ENCODE results near the gene RPL15.

GRCh38 chr3:23913873-23914743 lies 2.8 kb upstream of the RPL15 start:
- no peak for TF ChIP-seq CTCF (IDR thresholded peaks at IDR 0.05; ENCODE audit: insufficient read depth, low read length)
- no peak for TF ChIP-seq REST (IDR thresholded peaks at IDR 0.05; ENCODE audit: insufficient replicate concordance, low read depth)
- TF ChIP-seq POLR2AphosphoS5 (IDR thresholded peaks at IDR 0.05; ENCODE audit: low read depth) = no peak

Data from HL-60 (cell line).